ENCODE data around the gene RBM12.
A peak's percentile ranks its signal among the peaks of the same experiment; 100 is the strongest.
"Not testable (repeated sequence)": the region's sequence is repeated elsewhere in the genome, so short reads cannot be mapped to it uniquely, and the experiment has no call there.

The RBM12 gene

GRCh38 chr20:35699127-35699956, 34.6 kb upstream of the RBM12 start, which contains the start of the genes NFS1 and ROMO1:
NFS1 (minus strand) TSS chr20:35699352; CDS start chr20:35699288, 64 bp downstream.
ROMO1 (plus strand) TSS chr20:35699405; CDS start chr20:35699633, 228 bp downstream.
- DNase-seq (ENCODE audit: low read depth) = peak; percentile 84

- DNase-seq (ENCODE audit: low read depth) = no peak
Observed at GRCh38 chr20:35698298-35699126, 33.8 kb upstream of the RBM12 start.

GRCh38 chr20:35697696-35698297, 33.1 kb upstream of the RBM12 start:
- DNase-seq (ENCODE audit: low read depth) = no peak

GRCh38 chr20:35695978-35696377, 31.3 kb upstream of the RBM12 start:
- no peak for DNase-seq (ENCODE audit: low read depth)

DNA sequence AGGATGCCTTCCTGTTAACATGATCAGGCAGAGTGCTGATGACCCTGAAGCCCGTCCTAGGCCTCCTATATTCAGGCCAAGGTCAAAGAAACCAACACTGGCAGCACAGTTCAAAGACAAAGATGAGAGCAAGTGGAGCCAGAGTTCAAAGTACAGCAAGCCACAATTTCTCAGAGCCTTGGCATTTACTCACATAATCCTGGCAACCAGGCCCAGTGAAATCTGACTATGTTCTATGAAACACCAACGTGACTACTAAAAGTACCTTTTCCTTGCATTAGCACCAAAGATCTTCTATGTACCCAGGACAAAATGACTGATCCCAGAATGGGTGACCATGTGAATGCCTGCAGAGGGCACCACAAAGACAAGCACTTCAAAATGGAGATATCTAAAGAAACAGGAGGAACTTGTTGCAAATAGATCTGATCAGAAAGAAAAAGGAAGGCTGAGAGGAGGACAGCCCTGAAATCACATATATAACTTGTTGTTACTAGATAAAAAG, 30.6 kb upstream of the RBM12 start:
- DNase-seq (ENCODE audit: low read depth) = no peak

- no peak for DNase-seq (ENCODE audit: low read depth)
Observed at GRCh38 chr20:35690265-35690664, 25.6 kb upstream of the RBM12 start.

GRCh38 chr20:35686872-35687271, 22.2 kb upstream of the RBM12 start:
- not testable (repeated sequence) for DNase-seq (ENCODE audit: low read depth)

DNA sequence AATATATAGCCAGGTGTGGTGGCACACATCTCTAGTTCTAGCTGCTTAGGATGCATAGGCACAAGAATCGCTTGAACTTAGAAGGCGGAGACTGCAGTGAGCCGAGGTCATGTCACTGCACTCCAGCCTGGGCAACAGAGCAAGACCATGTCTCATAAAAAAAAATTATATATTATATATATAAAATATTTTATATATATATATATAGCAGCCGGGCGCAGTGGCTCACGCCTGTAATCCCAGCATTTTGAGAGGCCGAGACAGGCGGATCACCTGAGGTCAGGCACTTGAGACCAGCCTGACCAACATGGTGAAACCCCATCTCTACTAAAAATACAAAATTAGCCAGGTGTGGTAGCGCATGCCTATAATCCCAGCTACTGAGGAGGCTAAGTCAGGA, 20.7 kb upstream of the RBM12 start:
- DNase-seq (ENCODE audit: low read depth) = not testable (repeated sequence)

DNA sequence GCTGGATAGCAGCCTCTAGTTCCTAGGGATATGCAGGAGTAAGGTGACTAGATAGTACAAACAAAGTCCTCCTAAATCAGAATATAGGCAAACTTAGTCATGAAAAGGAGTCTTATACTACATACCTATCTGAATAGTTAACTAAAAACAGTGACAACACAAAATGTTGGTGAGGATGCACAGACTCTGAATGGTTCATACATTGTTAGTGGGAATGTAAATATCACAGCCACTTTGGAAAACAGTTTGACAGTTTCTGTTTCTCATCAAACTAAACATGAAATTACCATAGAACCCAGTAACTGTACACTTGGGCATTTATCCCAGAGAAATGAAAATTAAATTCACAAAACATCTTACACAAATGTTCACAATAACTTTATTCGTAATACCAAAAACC, 17.3 kb upstream of the RBM12 start:
- DNase-seq (ENCODE audit: low read depth) = no peak

GRCh38 chr20:35680452-35681183, 15.9 kb upstream of the RBM12 start:
- DNase-seq (ENCODE audit: low read depth) = no peak

DNA sequence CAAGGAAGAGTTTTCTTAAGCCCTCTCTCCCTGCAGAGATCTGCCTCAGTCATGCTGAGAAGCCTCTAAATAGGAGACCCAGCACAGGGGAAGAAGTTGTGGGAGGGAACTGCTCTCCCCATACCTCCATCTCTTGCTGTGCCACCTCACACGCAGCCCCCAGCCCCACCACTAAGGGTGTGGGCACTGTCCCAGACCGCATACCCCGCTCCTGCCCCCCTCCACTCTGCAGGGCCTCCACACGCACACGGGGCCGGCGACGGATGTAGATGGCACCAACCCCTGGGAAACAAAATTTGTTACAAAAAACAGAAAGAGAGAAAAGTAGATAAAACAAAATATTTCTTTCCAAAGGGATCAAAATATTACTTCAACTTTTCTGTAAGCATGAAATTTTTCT, 10.2 kb upstream of the RBM12 start:
- no peak for DNase-seq (ENCODE audit: low read depth)

DNA sequence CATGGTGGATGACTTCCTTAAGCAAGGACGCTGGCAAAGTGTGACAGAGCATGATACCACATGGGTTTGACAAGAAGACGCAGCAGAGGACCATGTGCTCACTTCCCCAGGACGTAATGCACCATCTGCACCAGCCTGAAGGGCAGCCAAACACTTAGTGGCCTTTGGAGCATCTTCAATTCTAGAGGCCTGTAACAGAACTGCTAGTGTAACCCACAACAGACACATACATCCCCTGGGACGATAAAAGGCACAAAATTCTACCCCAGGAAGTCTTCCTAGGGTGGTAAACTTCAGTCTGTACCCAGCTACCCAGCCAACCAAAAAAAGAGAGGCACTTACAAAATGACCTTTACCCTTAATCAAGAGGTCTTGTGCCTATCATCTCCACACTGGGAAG, 9.2 kb upstream of the RBM12 start:
- DNase-seq (ENCODE audit: low read depth) = no peak

- no peak for DNase-seq (ENCODE audit: low read depth)
Observed at GRCh38 chr20:35669681-35670080, 5.0 kb upstream of the RBM12 start.

- no peak for DNase-seq (ENCODE audit: low read depth)
Observed at GRCh38 chr20:35669221-35669620, 4.5 kb upstream of the RBM12 start.

- no peak for DNase-seq (ENCODE audit: low read depth)
Observed at GRCh38 chr20:35665949-35666288, 1.2 kb upstream of the RBM12 start.

DNA sequence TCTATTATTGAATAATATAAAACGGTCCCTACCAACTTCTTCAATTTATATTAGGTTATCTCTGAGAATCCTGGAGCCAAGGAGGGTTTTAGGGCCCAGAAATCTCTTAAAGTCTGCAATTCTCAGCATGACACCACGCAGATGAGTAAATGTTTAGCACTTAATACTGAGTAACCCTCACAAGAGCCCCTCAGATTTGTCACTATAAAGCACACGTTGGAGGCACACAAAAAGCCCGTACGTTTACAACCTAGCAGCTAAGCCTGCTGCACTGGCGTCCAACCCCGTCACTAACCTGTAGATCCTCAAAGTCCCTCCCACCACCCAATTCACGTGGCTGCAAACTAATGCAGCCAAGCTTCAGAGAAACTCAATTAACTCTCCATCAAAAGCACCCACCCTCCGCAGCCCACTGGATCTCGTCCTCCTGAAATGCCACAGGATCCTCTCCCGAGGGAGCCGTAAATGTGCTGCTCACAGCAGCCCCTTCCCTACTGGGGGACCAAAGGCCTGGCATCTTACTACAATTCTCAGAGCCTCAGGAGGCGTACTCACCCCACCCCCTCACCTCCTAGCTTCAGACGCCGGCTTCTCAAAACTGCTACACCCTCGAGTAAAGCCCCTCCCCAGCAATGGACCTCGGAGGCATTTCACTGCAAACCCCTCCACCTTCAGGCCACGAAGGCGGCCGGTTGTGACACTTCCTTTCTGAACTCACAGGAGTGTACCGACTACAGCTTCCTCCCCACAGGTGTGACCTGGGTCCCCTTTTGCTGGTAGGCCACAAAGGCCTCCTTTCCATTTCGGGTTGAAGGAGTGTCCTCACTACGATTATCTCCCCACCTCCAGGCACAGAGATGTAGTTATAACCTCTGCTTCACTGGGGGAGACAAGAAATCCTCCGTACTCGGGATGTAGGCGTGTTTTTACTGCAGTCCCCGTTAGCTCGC, 909 bp downstream of the RBM12 start:
- peak; percentile 37 for DNase-seq (ENCODE audit: low read depth)

GRCh38 chr20:35662551-35662950, 2.1 kb downstream of the RBM12 start:
- no peak for DNase-seq (ENCODE audit: low read depth)

GRCh38 chr20:35661908-35662307, 2.8 kb downstream of the RBM12 start:
- DNase-seq (ENCODE audit: low read depth) = no peak

DNA sequence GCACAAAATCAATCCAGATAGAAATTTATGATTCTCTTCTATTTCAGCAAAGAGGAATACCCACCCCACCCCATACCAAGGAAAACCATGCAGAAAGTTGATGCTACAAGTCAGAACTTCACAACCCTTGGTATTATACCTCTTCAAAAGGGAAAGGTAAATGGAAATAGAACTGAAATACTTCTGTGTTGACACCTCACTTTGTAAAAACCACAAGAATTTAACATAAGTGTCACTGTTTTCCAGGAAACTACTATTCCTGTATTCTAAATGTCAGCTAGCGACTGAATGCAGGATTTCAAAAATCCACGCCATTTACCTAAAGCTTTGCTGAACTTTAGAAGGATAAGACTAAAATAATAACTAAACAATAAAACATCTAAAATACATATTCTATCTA, 3.6 kb downstream of the RBM12 start:
- DNase-seq (ENCODE audit: low read depth) = peak; percentile 24

GRCh38 chr20:35660122-35660937, 4.4 kb downstream of the RBM12 start:
- no peak for DNase-seq (ENCODE audit: low read depth)
